Peyer's patch (tissue), 4 donors: Measurements from ENCODE around the gene LRRC8B.

Source experiments
- CTCF ChIP-seq, 6 experiments: fragments of 450-650 bp in 4 of 6; fragments of 200-600 bp in 2 of 6; sonication (generic) in 1 of 6; IDR thresholded peaks; one replicate each; pipeline ENCODE4 v1.5.1; 2017 to 2019; ENCODE audit warnings: antibody characterized with exemption in 6 of 6, mild to moderate bottlenecking in 3 of 6, moderate library complexity in 1 of 6
- POLR2A ChIP-seq, 2 donors: fragments of 450-650 bp; IDR thresholded peaks; one replicate each; pipeline ENCODE4 v1.5.1; 2017; ENCODE audit warnings: antibody characterized with exemption in 2 of 2, mild to moderate bottlenecking in 2 of 2, moderate library complexity in 2 of 2

- TF ChIP-seq CTCF (IDR thresholded peaks at IDR 0.05) (no peak), POLR2A (IDR thresholded peaks at IDR 0.05) (no peak)
Measured at GRCh38 chr1:89606227-89606980, 81.8 kb downstream of the LRRC8B start.
